Smooth muscle cell (in vitro differentiated cells): Measurements from ENCODE around the gene BST1. TPM values are rescaled to one million over a fixed set of nuclear protein-coding genes. Genes with fewer than 3 reads are reported as not detected.
A peak's percentile ranks its signal among the peaks of the same experiment; 100 is the strongest.

Experiments
- DNase-seq: peaks from one replicate; lab custom pipeline; 2025; ENCODE audit not compliant: unreplicated experiment; lab: John Stamatoyannopoulos, UW
- H2AFZ ChIP-seq: fragments of 200-600 bp; sonication (generic); 2 replicates; pipeline ENCODE4 v1.6.0; 2016; ENCODE audit warnings: antibody characterized with exemption, low read depth, mild to moderate bottlenecking
- H3F3A ChIP-seq: fragments of 200-600 bp; sonication (generic); 2 replicates; pipeline ENCODE4 v1.6.0; 2017; ENCODE audit warnings: antibody characterized with exemption, low read depth
- H3K27ac ChIP-seq: fragments of 200-600 bp; sonication (generic); 2 replicates; pipeline ENCODE4 v1.5.1; 2016; ENCODE audit warnings: low read depth, mild to moderate bottlenecking
- H3K27me3 ChIP-seq: fragments of 200-600 bp; sonication (generic); 2 replicates; pipeline ENCODE4 v1.6.1; 2016; ENCODE audit warnings: low read depth, mild to moderate bottlenecking
- H3K36me3 ChIP-seq: fragments of 200-600 bp; sonication (generic); 2 replicates; pipeline ENCODE4 v1.5.1; 2016; ENCODE audit warnings: low read depth
- H3K4me1 ChIP-seq: fragments of 200-600 bp; sonication (generic); 2 replicates; pipeline ENCODE4 v1.5.1; 2016; ENCODE audit warnings: low read depth
- H3K4me2 ChIP-seq: fragments of 200-600 bp; sonication (generic); 2 replicates; pipeline ENCODE4 v1.6.0; 2016; ENCODE audit warnings: mild to moderate bottlenecking
- H3K4me3 ChIP-seq: fragments of 200-600 bp; sonication (generic); 2 replicates; pipeline ENCODE4 v1.5.1; 2016; ENCODE audit warnings: mild to moderate bottlenecking
- H3K79me2 ChIP-seq: fragments of 200-600 bp; sonication (generic); 2 replicates; pipeline ENCODE4 v1.6.0; 2016; ENCODE audit warnings: low read depth, mild to moderate bottlenecking
- H3K9ac ChIP-seq: fragments of 200-600 bp; sonication (generic); 2 replicates; pipeline ENCODE4 v1.6.0; 2016; ENCODE audit warnings: low read depth
- H3K9me3 ChIP-seq: fragments of 200-600 bp; sonication (generic); replicated peaks from 2 replicates; pipeline ENCODE4 v1.5.1; 2016; ENCODE audit warnings: low read depth
- H4K20me1 ChIP-seq: fragments of 200-600 bp; sonication (generic); 2 replicates; pipeline ENCODE4 v1.6.0; 2016; ENCODE audit warnings: low read depth
- CTCF ChIP-seq: fragments of 200-600 bp; sonication (generic); IDR thresholded peaks from 2 replicates; pipeline ENCODE4 v1.5.1; 2017; ENCODE audit warnings: borderline replicate concordance, mild to moderate bottlenecking, antibody characterized with exemption; ENCODE audit not compliant: insufficient read depth, poor library complexity, severe bottlenecking
- WGBS: methylation state at CpG from one replicate; pipeline ENCODE4 v1.1.7; 2016; ENCODE audit warnings: low lambda C conversion rate; 5-methylcytosine and 5-hydroxymethylcytosine counted together
- polyA plus RNA-seq: library from polyadenylated mRNA; unstranded; fragments of >200 nt; fragmentation: Nextera tagmentation; extraction: Ambion mirVana; gene quantifications from 2 replicates; pipeline ENCODE4 v1.2.1, GENCODE V29; 2016
- total RNA-seq: library from RNA; depleted of rRNA; stranded (reverse); fragments of >200 nt; gene quantifications from 2 replicates; pipeline ENCODE4 v1.2.3, GENCODE V29; 2014

Gene BST1
- total and polyA plus RNA-seq, 2 experiments from 2014 or later = 5.2 TPM

- H3K9ac ChIP-seq = no peak overlapping the region
- peak overlapping the region; percentile 68 for H3K4me2 ChIP-seq
- no peaks in the 10 kb centered on the region for H3F3A ChIP-seq
- no peak for DNase-seq
- H3K4me3 ChIP-seq = no peak overlapping the region
- H3K79me2 ChIP-seq = no peaks in the 10 kb centered on the region
- 88% methylated on average over 11 of the region's 11 CpGs for WGBS
- H3K36me3 ChIP-seq = no peaks in the 10 kb centered on the region
- no peak for TF ChIP-seq CTCF
- no peaks in the 10 kb centered on the region for H3K9me3 ChIP-seq
- H3K27ac ChIP-seq = no peak overlapping the region
- H3K4me1 ChIP-seq = peaks cover 3% of the 10 kb centered on the region
- no peaks in the 10 kb centered on the region for H4K20me1 ChIP-seq
- no peaks in the 10 kb centered on the region for H3K27me3 ChIP-seq
- no peak overlapping the region for H2AFZ ChIP-seq
Observed at GRCh38 chr4:15703439-15703838, 574 bp downstream of the BST1 start.

- Histone ChIP-seq H3K36me3 (no peaks in the 10 kb centered on the region), H3K9me3 (no peaks in the 10 kb centered on the region), H3K9ac (no peak overlapping the region), H3K4me1 (peaks cover 3% of the 10 kb centered on the region), H3K79me2 (no peaks in the 10 kb centered on the region), H3K27me3 (no peaks in the 10 kb centered on the region), H4K20me1 (no peaks in the 10 kb centered on the region), H3K4me3 (no peak overlapping the region), H3K4me2 (no peak overlapping the region), H3K27ac (no peak overlapping the region), H2AFZ (no peak overlapping the region), H3F3A (no peaks in the 10 kb centered on the region)
- no peak for TF ChIP-seq CTCF
- no peak for DNase-seq
Observed at GRCh38 chr4:15704129-15704528, 1.3 kb downstream of the BST1 start.

- Histone ChIP-seq H3K9me3 (no peaks in the 10 kb centered on the region), H3K4me2 (no peak overlapping the region), H3F3A (no peaks in the 10 kb centered on the region), H3K27ac (no peak overlapping the region), H2AFZ (no peak overlapping the region), H3K4me1 (peaks cover 3% of the 10 kb centered on the region), H3K27me3 (no peaks in the 10 kb centered on the region), H3K9ac (no peak overlapping the region), H4K20me1 (no peaks in the 10 kb centered on the region), H3K4me3 (no peak overlapping the region), H3K79me2 (no peaks in the 10 kb centered on the region), H3K36me3 (no peaks in the 10 kb centered on the region)
- WGBS = 76% methylated on average over 3 of the region's 3 CpGs
- no peak for TF ChIP-seq CTCF
- DNase-seq = no peak
Observed at GRCh38 chr4:15706646-15707362, 3.9 kb downstream of the BST1 start.

GRCh38 chr4:15707363-15707715 lies 4.5 kb downstream of the BST1 start:
- no peaks in the 10 kb centered on the region for H3F3A ChIP-seq
- no peak for TF ChIP-seq CTCF
- H3K4me1 ChIP-seq = peaks cover 3% of the 10 kb centered on the region
- H3K27me3 ChIP-seq = no peaks in the 10 kb centered on the region
- no peaks in the 10 kb centered on the region for H3K79me2 ChIP-seq
- H3K4me3 ChIP-seq = no peak overlapping the region
- H3K36me3 ChIP-seq = no peaks in the 10 kb centered on the region
- no peak overlapping the region for H3K4me2 ChIP-seq
- H2AFZ ChIP-seq = no peak overlapping the region
- H4K20me1 ChIP-seq = no peaks in the 10 kb centered on the region
- H3K9me3 ChIP-seq = no peaks in the 10 kb centered on the region
- 28% methylated on average over 7 of the region's 7 CpGs for WGBS
- H3K27ac ChIP-seq = no peak overlapping the region
- H3K9ac ChIP-seq = no peak overlapping the region
- no peak for DNase-seq
